Thyroid gland (tissue), 4 donors: ENCODE results near the gene ATP7B. TPM values are rescaled to one million over a fixed set of nuclear protein-coding genes. Genes with fewer than 3 reads are reported as not detected.

Experiments
- DNase-seq, 2 donors: peaks; one replicate each; pipeline ENCODE4 v3.0.0-alpha.2; 2019
- H3K27ac ChIP-seq, 3 donors: fragments of 200-600 bp; sonication (generic); 1 replicate in 2 of 3; 2 replicates in 1 of 3; pipeline ENCODE4 v1.5.1; 2016 to 2019; ENCODE audit warnings: mild to moderate bottlenecking in 1 of 3, moderate library complexity in 1 of 3
- H3K27me3 ChIP-seq: fragments of 200-600 bp; sonication (generic); one replicate; pipeline ENCODE4 v1.5.1; 2019
- H3K36me3 ChIP-seq, 2 donors: fragments of 200-600 bp; sonication (generic); one replicate each; pipeline ENCODE4 v1.5.1; 2016 to 2019
- H3K4me1 ChIP-seq, 2 donors: fragments of 200-600 bp; sonication (generic); one replicate each; pipeline ENCODE4 v1.5.1; 2017 to 2019
- H3K4me3 ChIP-seq, 3 donors: fragments of 200-600 bp; sonication (generic); replicated peaks in 1 of 3; 1 replicate in 2 of 3; 2 replicates in 1 of 3; pipeline ENCODE4 v1.5.1; 2016; ENCODE audit warnings: mild to moderate bottlenecking in 1 of 3
- H3K9me3 ChIP-seq: fragments of 200-600 bp; sonication (generic); one replicate; pipeline ENCODE4 v1.5.1; 2017
- POLR2A ChIP-seq, 2 donors: fragments of 450-650 bp; IDR thresholded peaks; one replicate each; pipeline ENCODE4 v1.6.1; 2017; ENCODE audit warnings: antibody characterized with exemption in 2 of 2, mild to moderate bottlenecking in 2 of 2, moderate library complexity in 1 of 2
- WGBS, 2 donors: methylation state at CpG; one replicate each; pipeline ENCODE4 v1.1.5; 2017; 5-methylcytosine and 5-hydroxymethylcytosine counted together
- intact Hi-C: fragments of 100-400 bp; cut with DNase I; formaldehyde crosslinking; loops from one replicate; pipeline ENCODE4 v1.15.1; 2023
- total RNA-seq, 4 donors: library from RNA; depleted of rRNA; stranded (reverse); fragments of >200 nt; gene quantifications; one replicate each; pipeline ENCODE4 v1.2.3, GENCODE V29; 2016
- TF ChIP-seq, protein P1 (sequence below), 6 experiments: fragments of 200-600 bp in 3 of 6; fragments of 450-650 bp in 3 of 6; sonication (generic) in 3 of 6; IDR thresholded peaks; one replicate each; pipeline ENCODE4 v1.5.1; 2016 to 2019; ENCODE audit warnings: antibody characterized with exemption in 6 of 6, mild to moderate bottlenecking in 2 of 6, inconsistent platforms in 1 of 6, moderate library complexity in 1 of 6

The ATP7B gene
- total RNA-seq, 4 donors from 2014 or later: 3.8 to 10.1 (median 5.6) TPM

GRCh38 chr13:51916051-51916818 lies 95.0 kb downstream of the ATP7B start:
- intact Hi-C loops: no loop called here
- no peak overlapping the region for H3K27ac ChIP-seq
- H3K4me1 ChIP-seq: no peaks in the 10 kb centered on the region
- no peak for TF ChIP-seq POLR2A (IDR thresholded peaks at IDR 0.05)
- TF ChIP-seq, protein P1, sequence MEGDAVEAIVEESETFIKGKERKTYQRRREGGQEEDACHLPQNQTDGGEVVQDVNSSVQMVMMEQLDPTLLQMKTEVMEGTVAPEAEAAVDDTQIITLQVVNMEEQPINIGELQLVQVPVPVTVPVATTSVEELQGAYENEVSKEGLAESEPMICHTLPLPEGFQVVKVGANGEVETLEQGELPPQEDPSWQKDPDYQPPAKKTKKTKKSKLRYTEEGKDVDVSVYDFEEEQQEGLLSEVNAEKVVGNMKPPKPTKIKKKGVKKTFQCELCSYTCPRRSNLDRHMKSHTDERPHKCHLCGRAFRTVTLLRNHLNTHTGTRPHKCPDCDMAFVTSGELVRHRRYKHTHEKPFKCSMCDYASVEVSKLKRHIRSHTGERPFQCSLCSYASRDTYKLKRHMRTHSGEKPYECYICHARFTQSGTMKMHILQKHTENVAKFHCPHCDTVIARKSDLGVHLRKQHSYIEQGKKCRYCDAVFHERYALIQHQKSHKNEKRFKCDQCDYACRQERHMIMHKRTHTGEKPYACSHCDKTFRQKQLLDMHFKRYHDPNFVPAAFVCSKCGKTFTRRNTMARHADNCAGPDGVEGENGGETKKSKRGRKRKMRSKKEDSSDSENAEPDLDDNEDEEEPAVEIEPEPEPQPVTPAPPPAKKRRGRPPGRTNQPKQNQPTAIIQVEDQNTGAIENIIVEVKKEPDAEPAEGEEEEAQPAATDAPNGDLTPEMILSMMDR (IDR thresholded peaks at IDR 0.05): no peak
- H3K27me3 ChIP-seq: no peaks in the 10 kb centered on the region
- 89 to 93% methylated on average over 7 of the region's 7 CpGs for WGBS, 2 donors
- H3K36me3 ChIP-seq: no peaks in the 10 kb centered on the region
- DNase-seq: no peak
- no peak overlapping the region for H3K4me3 ChIP-seq
- no peaks in the 10 kb centered on the region for H3K9me3 ChIP-seq

DNA sequence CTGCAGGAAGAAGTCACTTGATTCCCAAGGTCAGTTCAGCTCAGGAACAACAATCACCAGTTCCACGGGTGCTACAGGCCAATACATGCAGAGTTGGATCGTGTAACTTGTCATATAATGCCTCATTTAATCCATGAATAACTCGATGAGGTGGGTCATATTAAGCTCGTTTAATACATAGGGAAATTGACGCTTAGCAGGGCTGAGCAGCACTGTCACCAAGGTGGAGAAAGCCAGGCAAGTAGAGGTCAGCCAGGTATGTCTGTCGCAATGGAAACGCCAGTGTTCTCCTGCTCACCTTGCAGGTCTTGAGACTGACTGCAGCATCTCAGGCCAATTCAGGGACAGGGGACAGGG lies 97.1 kb downstream of the ATP7B start:
- Histone ChIP-seq H3K27me3 (no peaks in the 10 kb centered on the region), H3K4me3 (no peak overlapping the region), H3K9me3 (no peaks in the 10 kb centered on the region), H3K27ac (no peak overlapping the region), H3K4me1 (no peaks in the 10 kb centered on the region), H3K36me3 (no peaks in the 10 kb centered on the region)
- 85 to 91% methylated on average over 7 of the region's 7 CpGs for WGBS, 2 donors
- no peak for DNase-seq
- intact Hi-C loops: no loop called here
- TF ChIP-seq, protein P1 (IDR thresholded peaks at IDR 0.05): no peak
- TF ChIP-seq POLR2A (IDR thresholded peaks at IDR 0.05): no peak

DNA sequence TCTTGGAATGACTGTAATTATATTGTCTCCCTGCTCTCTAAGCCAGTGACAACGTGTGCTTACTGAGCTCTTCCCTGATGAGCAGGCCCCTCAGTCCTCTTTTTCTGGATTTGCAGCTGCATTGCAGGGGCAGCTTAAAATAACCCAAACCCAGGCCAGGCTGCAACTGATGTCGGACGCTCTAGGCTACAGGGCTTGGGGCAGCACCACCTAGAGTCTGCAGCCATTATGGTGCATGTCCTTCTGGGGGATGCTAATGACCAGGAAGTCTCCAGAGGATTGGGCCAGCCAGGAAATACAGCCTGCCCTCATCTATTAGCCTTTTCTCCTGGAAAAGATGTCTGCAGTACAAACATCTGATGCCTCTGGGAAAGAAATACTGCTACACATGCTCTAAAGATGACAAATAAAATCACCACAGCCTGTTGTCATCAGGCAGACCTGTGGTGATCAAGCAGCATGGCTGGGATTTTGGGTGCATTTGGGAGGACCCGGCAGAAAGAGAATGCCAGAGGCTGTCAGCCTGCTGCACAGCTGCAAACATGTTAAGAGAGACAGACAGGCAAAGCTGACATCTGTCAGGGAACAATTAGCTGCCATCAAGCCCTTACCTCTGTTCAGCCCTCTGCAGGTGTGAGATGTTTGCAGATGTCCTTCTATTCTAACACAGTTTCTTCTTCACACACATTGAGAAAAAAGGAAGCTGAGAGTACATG lies 97.7 kb downstream of the ATP7B start:
- H3K4me1 ChIP-seq: no peaks in the 10 kb centered on the region
- no peaks in the 10 kb centered on the region for H3K9me3 ChIP-seq
- intact Hi-C loops: no loop called here
- H3K4me3 ChIP-seq: no peak overlapping the region
- H3K27me3 ChIP-seq: no peaks in the 10 kb centered on the region
- TF ChIP-seq POLR2A (IDR thresholded peaks at IDR 0.05): no peak
- TF ChIP-seq, protein P1 (IDR thresholded peaks at IDR 0.05): no peak
- H3K36me3 ChIP-seq: no peaks in the 10 kb centered on the region
- no peak overlapping the region for H3K27ac ChIP-seq
- DNase-seq: no peak
- WGBS, 2 donors: 63 to 69% methylated on average over 4 of the region's 4 CpGs

GRCh38 chr13:51912511-51913225 lies 98.6 kb downstream of the ATP7B start:
- no peaks in the 10 kb centered on the region for H3K36me3 ChIP-seq
- H3K4me1 ChIP-seq: no peaks in the 10 kb centered on the region
- no peak for DNase-seq
- TF ChIP-seq, protein P1 (IDR thresholded peaks at IDR 0.05): no peak
- no peak for TF ChIP-seq POLR2A (IDR thresholded peaks at IDR 0.05)
- H3K9me3 ChIP-seq: no peaks in the 10 kb centered on the region
- H3K27ac ChIP-seq: no peak overlapping the region
- no peak overlapping the region for H3K4me3 ChIP-seq
- intact Hi-C loops: no loop called here
- WGBS, 2 donors: 42 to 45% methylated on average over 11 of the region's 11 CpGs
- H3K27me3 ChIP-seq: no peaks in the 10 kb centered on the region
